ENCODE data around the gene ADCY4.

ADCY4 gene

DNA sequence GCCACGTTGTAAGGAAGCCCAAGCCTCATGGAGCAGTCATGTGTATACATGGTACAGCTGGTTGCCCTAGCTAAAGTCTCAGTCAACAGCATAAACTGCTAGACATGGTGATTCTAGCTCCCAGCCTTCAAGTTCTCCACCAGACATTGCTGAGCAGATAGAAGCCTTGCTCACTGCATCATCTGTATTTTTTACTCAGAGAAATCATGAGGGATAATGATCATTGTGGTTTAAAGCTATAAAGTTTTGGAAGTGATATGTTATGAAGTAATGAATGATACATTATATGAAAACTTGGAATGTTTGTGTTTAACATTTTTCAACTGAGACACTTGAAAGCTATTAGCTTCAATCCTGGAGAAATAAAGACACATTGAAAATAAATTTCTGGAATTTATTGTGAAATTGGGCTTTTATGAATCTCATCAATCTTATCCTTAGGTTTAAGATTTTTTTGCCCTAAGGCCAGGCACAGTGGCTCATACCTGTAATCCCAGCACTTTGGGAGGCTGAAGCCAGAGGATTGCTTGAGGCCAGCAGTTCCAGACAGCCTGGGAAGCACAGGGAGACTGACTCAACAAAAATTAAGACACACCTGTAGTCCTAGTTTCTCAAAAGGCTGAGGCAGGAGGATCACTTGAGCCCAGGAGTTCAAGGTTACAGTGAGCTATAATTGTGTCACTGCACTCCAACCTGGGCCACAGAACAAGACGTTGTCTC lies 27.5 kb upstream of the ADCY4 start:
- DNase-seq (ENCODE audit: low read depth in 1 of 2, low spot score in 1 of 2): no peak
- no peak for TF ChIP-seq GABPA (IDR thresholded peaks at IDR 0.05; ENCODE audit: low read depth)
- no peak for TF ChIP-seq SPI1 (IDR thresholded peaks at IDR 0.05; ENCODE audit: borderline replicate concordance, low read depth)
- TF ChIP-seq, protein P1, sequence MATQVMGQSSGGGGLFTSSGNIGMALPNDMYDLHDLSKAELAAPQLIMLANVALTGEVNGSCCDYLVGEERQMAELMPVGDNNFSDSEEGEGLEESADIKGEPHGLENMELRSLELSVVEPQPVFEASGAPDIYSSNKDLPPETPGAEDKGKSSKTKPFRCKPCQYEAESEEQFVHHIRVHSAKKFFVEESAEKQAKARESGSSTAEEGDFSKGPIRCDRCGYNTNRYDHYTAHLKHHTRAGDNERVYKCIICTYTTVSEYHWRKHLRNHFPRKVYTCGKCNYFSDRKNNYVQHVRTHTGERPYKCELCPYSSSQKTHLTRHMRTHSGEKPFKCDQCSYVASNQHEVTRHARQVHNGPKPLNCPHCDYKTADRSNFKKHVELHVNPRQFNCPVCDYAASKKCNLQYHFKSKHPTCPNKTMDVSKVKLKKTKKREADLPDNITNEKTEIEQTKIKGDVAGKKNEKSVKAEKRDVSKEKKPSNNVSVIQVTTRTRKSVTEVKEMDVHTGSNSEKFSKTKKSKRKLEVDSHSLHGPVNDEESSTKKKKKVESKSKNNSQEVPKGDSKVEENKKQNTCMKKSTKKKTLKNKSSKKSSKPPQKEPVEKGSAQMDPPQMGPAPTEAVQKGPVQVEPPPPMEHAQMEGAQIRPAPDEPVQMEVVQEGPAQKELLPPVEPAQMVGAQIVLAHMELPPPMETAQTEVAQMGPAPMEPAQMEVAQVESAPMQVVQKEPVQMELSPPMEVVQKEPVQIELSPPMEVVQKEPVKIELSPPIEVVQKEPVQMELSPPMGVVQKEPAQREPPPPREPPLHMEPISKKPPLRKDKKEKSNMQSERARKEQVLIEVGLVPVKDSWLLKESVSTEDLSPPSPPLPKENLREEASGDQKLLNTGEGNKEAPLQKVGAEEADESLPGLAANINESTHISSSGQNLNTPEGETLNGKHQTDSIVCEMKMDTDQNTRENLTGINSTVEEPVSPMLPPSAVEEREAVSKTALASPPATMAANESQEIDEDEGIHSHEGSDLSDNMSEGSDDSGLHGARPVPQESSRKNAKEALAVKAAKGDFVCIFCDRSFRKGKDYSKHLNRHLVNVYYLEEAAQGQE (IDR thresholded peaks at IDR 0.05; ENCODE audit: insufficient replicate concordance, low read depth): no peak
- TF ChIP-seq, protein P2, sequence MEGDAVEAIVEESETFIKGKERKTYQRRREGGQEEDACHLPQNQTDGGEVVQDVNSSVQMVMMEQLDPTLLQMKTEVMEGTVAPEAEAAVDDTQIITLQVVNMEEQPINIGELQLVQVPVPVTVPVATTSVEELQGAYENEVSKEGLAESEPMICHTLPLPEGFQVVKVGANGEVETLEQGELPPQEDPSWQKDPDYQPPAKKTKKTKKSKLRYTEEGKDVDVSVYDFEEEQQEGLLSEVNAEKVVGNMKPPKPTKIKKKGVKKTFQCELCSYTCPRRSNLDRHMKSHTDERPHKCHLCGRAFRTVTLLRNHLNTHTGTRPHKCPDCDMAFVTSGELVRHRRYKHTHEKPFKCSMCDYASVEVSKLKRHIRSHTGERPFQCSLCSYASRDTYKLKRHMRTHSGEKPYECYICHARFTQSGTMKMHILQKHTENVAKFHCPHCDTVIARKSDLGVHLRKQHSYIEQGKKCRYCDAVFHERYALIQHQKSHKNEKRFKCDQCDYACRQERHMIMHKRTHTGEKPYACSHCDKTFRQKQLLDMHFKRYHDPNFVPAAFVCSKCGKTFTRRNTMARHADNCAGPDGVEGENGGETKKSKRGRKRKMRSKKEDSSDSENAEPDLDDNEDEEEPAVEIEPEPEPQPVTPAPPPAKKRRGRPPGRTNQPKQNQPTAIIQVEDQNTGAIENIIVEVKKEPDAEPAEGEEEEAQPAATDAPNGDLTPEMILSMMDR (IDR thresholded peaks at IDR 0.05; ENCODE audit: insufficient read depth, low read length): no peak
- TF ChIP-seq POLR2AphosphoS5 (IDR thresholded peaks at IDR 0.05; ENCODE audit: low read depth): no peak
- Histone ChIP-seq H3K27me3 (ENCODE audit: insufficient read depth, poor library complexity, severe bottlenecking) (peaks cover 17% of the 10 kb centered on the region), H3K4me3 (replicated peaks; ENCODE audit: insufficient read depth, low read length) (no peak overlapping the region), H3K27ac (replicated peaks) (no peak overlapping the region)

DNA sequence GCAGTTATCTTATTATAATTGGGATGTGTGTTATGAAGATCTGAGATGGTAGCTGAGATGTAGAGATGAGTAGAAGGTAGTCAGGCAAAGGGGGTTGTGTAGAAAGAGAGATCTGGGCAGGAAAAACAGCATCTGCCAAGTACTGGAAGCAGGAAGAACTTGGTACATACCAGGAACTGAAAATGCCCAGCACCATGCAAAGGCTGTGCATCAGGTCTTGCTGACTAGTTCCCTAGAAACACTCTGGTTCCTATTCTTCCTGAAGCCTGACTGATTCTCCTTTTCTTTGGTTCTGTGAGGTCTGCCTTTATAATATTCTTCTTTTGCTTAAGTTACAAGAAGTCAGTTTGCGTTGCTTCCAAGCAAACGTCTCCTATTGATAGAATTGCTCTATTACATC lies 26.5 kb upstream of the ADCY4 start:
- no peak overlapping the region for H3K4me3 ChIP-seq (replicated peaks; ENCODE audit: insufficient read depth, low read length)
- no peak overlapping the region for H3K27ac ChIP-seq (replicated peaks)
- no peak for TF ChIP-seq SPI1 (IDR thresholded peaks at IDR 0.05; ENCODE audit: borderline replicate concordance, low read depth)
- TF ChIP-seq POLR2AphosphoS5 (IDR thresholded peaks at IDR 0.05; ENCODE audit: low read depth): no peak
- TF ChIP-seq GABPA (IDR thresholded peaks at IDR 0.05; ENCODE audit: low read depth): no peak
- TF ChIP-seq, protein P2 (IDR thresholded peaks at IDR 0.05; ENCODE audit: insufficient read depth, low read length): no peak
- TF ChIP-seq, protein P1 (IDR thresholded peaks at IDR 0.05; ENCODE audit: insufficient replicate concordance, low read depth): no peak
- no peak for DNase-seq (ENCODE audit: low read depth in 1 of 2, low spot score in 1 of 2)
- peaks cover 8% of the 10 kb centered on the region for H3K27me3 ChIP-seq (ENCODE audit: insufficient read depth, poor library complexity, severe bottlenecking)

DNA sequence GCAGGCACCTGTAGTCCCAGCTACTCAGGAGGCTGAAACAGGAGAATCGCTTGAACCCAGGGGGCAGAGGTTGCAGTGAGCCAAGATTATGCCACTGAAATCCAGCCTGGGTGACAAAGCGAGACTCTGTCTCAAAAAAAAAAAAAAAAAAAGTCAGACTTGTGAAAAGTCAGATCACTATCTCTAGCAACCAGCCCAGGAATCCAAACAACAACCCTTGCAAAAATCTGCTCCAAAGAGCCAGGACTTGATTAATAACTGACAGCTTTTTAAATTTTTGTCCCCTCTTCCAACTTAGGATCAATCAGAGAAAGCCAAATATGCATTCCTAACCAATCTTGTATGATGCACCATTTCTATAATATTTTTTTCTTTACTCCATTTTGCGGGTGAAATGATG lies 25.4 kb upstream of the ADCY4 start:
- H3K27me3 ChIP-seq (ENCODE audit: insufficient read depth, poor library complexity, severe bottlenecking): no peaks in the 10 kb centered on the region
- no peak for DNase-seq (ENCODE audit: low read depth in 1 of 2, low spot score in 1 of 2)
- TF ChIP-seq, protein P2 (IDR thresholded peaks at IDR 0.05; ENCODE audit: insufficient read depth, low read length): no peak
- TF ChIP-seq SPI1 (IDR thresholded peaks at IDR 0.05; ENCODE audit: borderline replicate concordance, low read depth): no peak
- TF ChIP-seq, protein P1 (IDR thresholded peaks at IDR 0.05; ENCODE audit: insufficient replicate concordance, low read depth): no peak
- H3K27ac ChIP-seq (replicated peaks): no peak overlapping the region
- H3K4me3 ChIP-seq (replicated peaks; ENCODE audit: insufficient read depth, low read length): no peak overlapping the region

All from HL-60 (cell line).